Left renal cortex interstitium (tissue), 4 donors: ENCODE measurements around the gene TRIM28. TPM values are rescaled to one million over a fixed set of nuclear protein-coding genes. Genes with fewer than 3 reads are reported as not detected.
"Not testable (repeated sequence)": the region's sequence is repeated elsewhere in the genome, so short reads cannot be mapped to it uniquely, and the experiment has no call there.

Source experiments
- DNase-seq, 4 donors: peaks; one replicate each; pipeline ENCODE4 v3.0.0-alpha.2; 2013; ENCODE audit warnings: low read depth in 4 of 4, low spot score in 2 of 4, missing footprints in 1 of 4
- polyA plus RNA-seq, 4 donors: library from polyadenylated mRNA; unstranded; fragments of 120-200 nt; gene quantifications; one replicate each; pipeline ENCODE4 v1.2.1, GENCODE V29; 2013; ENCODE audit not compliant: insufficient read length in 4 of 4

TRIM28 gene
- polyA plus RNA-seq, 4 donors, result 665 to 780 (median 704) TPM

DNA sequence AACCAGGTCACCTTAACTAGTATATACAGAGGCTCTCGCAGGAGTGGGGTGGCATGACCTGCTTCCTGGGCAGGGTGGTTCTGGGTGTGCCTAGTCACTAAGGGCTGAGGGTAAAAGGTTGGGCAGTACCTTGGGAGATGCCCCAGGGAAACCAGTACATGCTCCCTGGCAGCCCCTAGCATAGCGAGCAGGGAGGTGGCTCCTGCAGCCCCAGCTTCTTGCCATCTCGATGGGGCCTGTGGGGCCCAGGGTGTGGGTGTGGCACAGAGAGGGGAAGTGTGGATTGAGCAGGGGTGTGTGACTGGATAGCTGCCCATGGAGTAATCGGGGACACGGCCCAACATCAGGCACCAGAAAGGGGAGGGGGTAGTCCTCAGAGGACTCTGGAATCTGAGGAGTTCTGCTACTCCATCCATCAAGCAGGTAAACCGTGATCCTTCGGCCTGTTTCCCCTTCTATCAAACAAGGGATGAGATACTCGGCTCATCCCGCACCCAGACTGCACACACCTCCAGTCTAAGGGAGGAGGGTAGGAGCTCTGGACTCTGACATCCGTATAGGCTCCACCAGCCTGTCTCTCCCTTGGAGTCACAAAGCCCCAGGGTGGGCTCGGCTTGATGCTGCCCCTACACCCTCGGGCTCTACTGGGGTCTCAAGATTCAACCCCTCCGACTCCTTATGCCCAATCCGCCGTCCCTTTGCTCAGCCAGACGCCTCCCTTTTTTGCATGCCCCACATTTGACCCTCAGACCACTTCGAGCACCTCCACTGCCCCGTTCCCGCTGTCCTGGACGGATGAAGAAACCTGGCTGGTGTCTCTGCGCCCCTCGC lies 25.4 kb upstream of the TRIM28 start:
- no peak for DNase-seq

DNA sequence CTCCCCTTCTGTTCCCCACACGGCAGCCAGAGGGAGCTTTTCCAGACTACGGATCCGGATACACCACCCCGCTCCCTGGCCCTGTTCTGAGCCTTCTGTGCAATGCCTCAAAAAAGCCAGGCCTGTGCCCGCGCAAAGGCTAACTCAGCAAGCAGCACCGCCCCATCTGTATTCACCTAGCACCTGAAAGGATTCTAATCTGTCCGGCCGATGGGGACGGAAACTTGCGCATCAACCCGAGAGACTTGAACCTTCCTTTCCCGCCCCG lies 24.8 kb upstream of the TRIM28 start:
- peak; percentile 55 to 63 (median 60) for DNase-seq

DNA sequence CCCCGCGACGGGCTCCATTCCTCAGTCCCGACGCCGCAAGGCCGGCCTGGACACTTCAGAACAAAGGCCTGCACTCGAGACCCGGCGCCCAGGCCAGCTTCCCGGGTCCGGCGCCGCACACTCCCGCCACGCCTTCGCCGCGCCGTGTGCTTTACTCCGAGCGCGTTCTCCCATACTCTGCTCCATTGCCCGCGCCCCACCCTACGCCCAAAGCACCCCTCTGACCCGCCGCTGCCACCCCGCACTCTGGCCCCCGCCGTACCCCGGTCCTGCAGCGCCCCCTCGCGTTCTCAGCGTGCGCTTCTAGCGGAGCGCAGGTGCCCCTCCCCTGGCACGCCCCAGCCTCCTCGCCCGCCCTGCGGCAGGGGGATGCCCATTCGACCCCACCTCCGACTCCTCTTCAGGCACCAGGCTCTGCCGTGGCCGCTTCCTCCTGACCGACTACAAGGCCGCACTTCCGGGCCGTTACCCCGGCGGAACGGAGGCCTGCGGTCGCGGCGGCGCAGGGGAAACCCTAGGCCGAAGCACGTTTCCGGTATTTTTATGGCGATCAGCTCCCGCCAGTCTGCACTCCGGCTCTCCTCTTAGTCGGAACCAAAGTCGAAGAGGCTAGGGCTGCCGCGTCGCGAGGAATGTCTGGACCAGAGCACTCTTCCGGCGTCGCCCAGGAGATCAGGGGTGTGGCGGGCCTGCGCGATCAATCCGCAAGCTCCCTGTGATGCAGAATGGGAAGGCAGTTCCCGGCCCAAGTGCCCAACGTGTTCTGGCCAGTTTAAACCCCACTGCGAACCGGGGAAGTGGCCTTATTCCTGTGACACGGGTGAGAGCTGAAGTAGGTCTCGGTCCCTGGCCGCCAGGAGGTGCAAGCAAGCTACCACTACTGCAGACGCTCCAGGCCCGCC lies 24.3 kb upstream of the TRIM28 start, which contains the start of gene ZBTB45:
TSS of gene ZBTB45 (minus strand) at position 456 of the 902 bp plus-strand sequence. CDS start 2,137 bp downstream, outside the sequence.
- DNase-seq, result peak; percentile 77 to 92 (median 89)

DNA sequence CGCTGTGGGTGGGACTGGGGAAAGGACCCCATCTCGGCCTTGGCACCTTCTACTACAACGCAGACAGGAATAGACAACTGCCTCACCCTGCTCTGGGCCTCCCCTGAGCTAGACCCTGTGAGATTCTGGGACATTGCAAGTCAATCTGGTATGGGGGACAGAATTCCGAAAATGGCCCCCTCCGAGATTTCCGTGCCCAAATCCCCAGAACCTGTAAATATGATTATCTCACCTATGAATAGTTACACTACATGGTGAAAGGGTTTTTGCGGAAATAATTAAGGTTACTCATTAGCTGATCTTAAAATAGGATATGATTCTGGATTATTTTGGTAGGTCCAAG lies 23.6 kb upstream of the TRIM28 start:
- no peak for DNase-seq

DNA sequence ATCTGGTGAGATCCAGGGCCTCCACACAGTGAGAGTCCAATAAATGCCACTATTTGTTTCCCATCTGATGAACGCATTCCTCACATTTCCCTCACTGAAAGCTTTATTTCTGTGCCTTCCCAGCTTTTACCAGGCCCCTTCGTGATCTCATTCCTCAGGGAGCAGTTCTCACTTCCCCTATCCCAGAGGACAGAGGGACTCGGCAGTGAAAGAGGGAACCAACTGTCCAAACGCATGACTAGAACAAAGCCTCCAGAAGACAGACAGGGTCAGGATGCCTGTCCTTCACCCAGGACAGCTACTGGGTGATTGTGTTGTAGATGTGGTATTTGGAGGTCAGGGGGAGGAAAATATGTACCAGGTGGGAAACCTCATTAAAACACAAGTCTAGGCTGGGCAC lies 22.2 kb upstream of the TRIM28 start:
- no peak for DNase-seq

DNA sequence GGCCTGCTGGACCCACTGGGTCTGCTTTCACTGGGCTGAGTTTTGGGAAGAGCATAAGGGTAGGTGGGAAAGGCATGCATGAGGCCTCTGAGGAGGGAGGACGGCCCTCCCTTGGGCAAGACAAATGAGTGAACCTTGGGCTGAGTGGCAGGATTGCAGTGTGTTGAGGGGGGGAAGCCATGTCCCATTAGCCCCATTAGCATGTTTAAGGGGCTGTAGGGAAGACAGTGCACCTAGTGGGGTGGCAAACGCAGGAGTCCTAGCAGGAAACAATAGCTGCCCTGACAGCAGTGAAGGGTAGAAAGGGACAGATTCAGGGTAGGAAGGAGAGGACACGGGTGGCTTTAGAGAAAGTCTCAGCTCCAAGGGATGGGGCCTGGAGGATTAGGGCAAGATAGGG lies 21.2 kb upstream of the TRIM28 start:
- DNase-seq, result no peak

DNA sequence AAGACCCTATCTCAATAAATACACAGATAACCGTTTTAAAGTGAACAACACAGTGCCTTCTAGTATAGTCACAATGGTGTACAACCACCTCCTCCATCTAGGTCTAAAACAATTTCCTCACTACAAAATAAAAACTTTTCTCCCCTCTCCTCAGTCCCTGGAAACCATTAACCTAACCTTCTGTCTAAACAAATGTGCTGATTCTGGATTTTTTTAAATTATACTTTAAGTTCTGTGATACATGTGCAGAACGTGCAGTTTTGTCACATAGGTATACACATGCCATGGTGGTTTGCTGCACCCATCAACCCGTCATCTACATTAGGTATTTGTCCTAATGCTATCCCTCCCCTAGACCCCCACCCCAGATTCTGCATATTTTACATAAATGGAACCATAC lies 14.5 kb upstream of the TRIM28 start:
- DNase-seq, result no peak

DNA sequence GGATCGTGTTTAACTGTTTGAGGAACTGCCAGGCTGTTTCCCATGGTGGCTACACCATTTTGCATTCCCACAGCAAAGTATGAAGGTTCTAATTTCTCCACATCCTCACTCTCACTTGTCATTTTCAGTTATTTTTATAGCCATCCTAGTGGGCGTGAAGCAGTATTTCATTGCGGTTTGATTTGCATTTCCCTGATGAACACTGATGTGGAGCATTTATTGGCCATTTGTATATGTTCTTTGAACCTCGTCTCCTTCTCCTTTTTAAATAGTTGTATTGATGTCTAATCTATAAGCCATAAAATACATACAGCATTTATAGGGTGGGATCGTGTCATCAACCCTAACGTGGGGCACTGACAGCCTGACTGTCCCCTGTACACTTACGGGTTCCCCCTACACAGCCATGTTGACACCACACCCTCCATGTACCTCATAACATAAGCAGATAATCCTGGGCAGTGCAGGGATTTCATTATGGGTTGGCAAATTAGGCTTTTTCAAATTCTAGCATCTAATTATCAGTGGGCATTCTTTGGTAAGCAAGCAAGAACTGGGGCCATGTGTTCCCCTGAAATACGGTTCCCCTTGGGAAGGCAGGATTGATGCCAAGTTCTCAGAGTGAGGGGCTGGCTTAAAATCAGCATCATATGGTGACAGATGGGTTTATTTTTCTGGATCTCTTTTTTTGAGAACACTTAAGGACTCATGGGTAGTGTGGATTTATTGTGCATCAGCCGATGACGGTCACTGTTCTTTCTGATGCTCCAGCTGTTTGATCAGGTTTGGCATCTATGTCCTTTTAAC lies 12.6 kb upstream of the TRIM28 start:
- DNase-seq, result no peak

DNA sequence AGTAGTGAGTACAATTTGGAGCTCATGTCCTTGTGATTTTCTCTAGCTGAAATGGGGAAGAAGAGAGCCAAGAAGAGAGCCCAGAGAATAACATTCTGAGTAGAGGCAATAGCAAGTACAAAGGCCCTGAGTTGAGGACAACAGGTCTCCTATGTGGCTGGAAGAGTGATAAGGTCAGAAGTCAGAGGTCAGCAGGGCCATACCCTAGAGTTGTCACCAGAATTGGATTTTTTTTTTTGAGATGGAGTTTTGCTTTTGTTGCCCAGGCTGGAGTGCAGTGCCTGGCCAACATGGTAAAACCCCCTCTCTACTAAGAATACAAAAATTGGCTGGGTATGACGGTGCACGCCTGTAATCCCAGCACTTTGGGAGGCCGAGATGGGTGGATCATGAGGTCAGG lies 8.0 kb upstream of the TRIM28 start:
- no peak for DNase-seq

DNA sequence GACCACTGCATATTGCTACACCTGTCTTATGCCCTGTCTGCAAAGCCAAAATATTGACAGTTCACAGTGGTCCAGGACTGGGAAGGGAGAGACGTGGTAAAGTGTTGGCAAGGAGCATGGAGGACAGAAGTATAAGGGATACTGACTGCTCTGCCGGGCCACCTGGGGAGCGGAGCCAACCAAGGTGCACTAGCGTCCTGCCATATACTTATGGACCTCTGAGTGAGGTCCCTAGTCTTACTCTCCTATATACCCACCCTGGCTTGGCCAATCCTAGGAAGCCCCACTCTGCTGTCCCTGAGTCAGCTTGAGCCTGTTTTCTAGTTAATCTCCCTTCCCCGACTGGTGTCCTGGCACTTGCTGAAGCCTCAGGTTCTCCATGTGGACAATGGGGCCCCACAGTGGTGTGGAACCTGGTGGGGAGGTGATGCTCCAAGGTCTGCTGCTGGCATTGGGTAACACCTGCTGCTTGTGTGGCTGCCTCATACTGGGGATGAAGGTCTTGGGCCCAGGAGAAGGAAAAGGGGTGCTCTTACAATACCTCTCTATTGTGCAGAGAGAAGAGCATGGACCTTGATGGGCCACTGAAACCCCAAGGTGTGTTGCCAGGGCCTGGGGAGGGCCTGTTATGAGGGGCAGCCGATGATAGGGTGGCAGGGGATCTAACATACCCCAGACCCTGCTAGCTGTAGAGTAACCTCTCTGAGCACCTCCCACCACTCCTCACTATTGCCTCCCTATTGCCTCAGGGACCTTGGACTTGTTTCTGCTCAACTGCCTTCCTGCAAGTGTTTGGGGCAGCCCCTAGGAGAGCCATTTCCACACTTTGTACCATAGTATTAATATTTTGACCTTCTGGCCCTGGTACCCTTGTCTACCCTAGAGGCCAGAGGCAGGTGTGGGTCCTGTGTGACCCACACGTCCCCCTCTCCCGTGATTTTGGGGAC lies 6.7 kb upstream of the TRIM28 start:
- no peak for DNase-seq

DNA sequence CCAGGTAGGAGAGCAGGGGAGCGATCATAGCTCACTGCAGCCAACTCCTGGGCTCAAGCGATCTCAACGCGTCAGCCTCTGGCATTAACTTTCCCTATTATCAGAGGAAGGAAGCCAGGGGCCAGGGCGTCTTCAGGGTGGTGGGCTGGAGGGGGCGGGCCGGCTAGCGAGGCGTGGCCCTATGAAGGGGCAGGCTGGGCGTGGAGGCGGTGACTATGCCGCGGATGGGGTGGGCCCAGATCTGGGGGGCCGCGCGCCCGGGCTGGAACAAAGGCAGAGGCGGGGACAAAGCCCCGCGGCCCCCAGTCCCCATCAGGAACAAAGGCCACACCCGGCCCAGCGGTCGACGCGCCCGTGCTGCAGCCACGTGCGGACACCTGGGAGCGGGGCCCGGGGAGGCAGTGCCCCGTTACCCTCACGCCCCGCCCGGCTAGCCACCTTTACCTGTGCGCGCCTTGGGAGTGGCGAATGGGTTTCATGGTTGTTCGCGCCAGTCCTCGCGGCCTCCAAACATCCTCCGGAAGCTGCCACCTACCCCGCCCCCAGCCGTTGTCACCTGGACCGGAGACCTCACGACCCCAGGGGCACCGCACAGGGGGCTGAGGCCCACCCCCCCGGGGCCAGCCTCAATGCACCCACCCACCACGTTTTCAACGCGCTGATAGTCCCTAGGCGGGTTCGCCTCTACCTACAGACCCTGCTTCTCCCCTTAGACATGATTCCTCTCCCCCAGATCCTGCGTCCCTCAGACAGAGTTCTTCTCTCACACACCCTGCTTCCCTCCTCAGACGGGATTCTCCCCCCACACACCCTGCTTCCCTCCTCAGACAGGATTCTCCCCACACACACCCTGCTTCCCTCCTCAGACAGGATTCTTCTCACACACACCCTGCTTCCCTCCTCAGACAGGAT lies 5.4 kb upstream of the TRIM28 start:
- peak in 1 of 4 donors; percentile 71 for DNase-seq

DNA sequence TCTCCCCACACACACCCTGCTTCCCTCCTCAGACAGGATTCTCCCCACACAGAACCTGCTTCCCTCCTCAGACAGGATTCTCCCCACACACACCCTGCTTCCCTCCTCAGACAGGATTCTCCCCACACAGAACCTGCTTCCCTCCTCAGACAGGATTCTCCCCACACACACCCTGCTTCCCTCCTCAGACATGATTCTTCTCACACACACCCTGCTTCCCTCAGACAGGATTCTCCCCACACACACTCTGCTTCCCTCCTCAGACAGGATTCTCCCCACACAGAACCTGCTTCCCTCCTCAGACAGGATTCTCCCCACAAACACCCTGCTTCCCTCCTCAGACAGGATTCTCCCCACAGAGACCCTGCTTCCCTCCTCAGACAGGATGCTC lies 4.7 kb upstream of the TRIM28 start:
- DNase-seq, result not testable (repeated sequence)

DNA sequence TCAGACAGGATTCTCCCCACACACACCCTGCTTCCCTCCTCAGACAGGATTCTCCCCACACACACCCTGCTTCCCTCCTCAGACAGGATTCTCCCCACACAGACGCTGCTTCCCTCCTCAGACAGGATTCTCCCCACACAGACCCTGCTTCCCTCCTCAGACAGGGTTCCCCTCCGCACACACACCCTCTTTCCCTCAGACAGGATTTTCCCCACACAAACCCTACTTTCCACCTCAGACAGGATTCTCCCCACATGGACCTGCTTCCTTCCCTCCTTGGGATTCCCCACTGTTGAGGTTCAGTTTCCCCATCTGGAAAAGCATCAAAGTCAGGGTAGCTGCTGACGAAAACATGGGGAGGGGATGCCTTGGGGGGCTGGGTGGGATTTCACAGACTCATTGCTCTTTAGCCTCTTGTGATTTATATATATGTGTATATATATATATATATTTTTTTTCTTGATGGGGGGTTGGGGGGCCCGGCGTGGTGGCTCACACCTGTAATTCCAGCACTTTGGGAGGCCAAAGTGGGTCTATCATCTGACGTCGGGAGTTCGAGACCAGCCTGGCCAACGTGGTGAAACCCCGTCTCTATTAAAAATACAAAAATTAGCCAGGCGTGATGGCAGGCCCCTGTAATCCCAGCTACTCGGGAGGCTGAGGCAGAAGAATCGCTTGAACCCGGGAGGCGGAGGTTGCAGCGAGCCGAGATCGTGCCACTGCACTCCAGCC lies 1.1 kb upstream of the TRIM28 start:
- DNase-seq, result not testable (repeated sequence)

DNA sequence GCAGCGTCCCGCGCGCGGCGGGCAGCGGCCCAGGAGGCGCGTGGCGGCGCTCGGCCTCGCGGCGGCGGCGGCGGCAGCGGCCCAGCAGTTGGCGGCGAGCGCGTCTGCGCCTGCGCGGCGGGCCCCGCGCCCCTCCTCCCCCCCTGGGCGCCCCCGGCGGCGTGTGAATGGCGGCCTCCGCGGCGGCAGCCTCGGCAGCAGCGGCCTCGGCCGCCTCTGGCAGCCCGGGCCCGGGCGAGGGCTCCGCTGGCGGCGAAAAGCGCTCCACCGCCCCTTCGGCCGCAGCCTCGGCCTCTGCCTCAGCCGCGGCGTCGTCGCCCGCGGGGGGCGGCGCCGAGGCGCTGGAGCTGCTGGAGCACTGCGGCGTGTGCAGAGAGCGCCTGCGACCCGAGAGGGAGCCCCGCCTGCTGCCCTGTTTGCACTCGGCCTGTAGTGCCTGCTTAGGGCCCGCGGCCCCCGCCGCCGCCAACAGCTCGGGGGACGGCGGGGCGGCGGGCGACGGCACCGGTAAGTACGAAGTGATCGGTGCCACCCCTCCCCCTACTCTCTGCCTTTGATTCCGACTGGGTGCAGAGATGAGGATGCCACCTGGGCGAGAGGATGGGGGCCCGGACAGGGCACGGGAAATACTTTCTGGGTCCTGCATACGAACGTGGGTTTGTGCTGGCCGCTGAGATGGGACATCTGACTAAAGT lies 874 bp downstream of the TRIM28 start:
- DNase-seq, result peak in 1 of 4 donors; percentile 38

DNA sequence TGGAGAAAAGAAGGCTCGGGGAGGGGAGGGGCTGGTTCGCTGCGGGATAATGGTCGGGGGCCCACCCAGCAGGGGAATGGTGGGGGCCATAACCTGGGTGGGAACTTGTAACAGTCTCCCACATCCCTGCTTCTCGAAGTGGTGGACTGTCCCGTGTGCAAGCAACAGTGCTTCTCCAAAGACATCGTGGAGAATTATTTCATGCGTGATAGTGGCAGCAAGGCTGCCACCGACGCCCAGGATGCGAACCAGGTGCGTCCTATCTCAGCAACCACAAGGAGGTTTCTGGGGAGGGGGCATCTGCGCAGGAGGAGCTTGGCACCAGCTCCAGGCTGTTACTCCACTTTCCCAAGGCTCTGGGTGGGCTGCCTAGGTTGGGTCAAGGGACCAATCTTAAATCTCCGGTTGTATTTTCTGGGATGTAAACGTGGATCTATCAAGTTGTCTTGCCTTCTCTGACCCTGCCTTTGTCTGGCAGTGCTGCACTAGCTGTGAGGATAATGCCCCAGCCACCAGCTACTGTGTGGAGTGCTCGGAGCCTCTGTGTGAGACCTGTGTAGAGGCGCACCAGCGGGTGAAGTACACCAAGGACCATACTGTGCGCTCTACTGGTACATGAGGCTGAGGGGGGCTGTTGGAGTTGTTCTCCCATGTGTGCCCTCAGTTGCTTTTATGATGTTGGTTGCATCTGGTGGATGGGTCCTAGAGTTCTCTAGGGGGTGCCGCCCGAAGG lies 1.6 kb downstream of the TRIM28 start:
- DNase-seq, result no peak

DNA sequence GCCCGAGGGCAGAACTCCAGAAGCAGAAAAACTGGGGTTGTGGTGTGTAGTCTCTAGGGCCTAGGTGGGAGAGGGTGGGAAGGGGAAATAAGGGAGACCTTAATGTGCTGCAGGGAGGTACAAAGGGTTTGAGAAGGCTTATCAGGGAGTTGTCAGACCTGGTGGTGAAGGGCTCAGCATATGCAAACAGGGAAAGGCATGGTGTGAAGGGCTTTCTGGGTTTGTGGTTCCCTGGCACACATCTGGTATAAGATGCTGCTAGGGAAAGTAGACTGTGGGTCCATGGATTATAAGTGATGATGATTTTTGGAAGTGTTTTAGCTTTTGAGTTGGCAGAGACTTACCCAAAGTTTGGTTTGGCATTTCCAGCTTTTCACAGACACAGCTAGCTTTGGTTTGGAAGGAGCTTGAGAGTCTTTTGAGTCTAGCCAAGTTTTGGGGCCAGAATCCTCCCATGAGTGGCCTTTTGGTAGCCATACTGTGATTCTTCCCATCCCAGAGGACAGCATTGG lies 2.2 kb downstream of the TRIM28 start:
- no peak for DNase-seq
